HepG2 (cell line): Measurements from ENCODE around the gene FBXO41. TPM values are rescaled to one million over a fixed set of nuclear protein-coding genes. Genes with fewer than 3 reads are reported as not detected.
A peak's percentile ranks its signal among the peaks of the same experiment; 100 is the strongest.

Experiments
- CBX1 ChIP-seq: IDR thresholded peaks from one replicate; pipeline ENCODE4 v1.6.1; 2016; ENCODE audit warnings: antibody characterized with exemption, low read depth
- HOXA7 ChIP-seq: sonication (generic); formaldehyde crosslinking; IDR thresholded peaks from 2 replicates; pipeline ENCODE4 v1.8.1; 2022; ENCODE audit warnings: mild to moderate bottlenecking, missing genetic modification reagents, moderate library complexity
- KMT2A ChIP-seq: sonication (generic); formaldehyde crosslinking; IDR thresholded peaks from 2 replicates; pipeline ENCODE4 v1.4.0; 2020; ENCODE audit warnings: missing genetic modification reagents
- MED13 ChIP-seq: sonication (generic); formaldehyde crosslinking; IDR thresholded peaks from 2 replicates; pipeline ENCODE4 v1.5.0; 2020; ENCODE audit warnings: missing genetic modification reagents
- MTA1 ChIP-seq: sonication (generic); formaldehyde crosslinking; IDR thresholded peaks from 2 replicates; pipeline ENCODE4 v1.4.0; 2020; ENCODE audit warnings: missing genetic modification reagents, mild to moderate bottlenecking, borderline replicate concordance
- SNAI1 ChIP-seq: sonication (generic); formaldehyde crosslinking; IDR thresholded peaks from 2 replicates; pipeline ENCODE4 v1.5.0; 2020; ENCODE audit warnings: mild to moderate bottlenecking, missing genetic modification reagents, borderline replicate concordance
- STAG1 ChIP-seq: sonication (generic); formaldehyde crosslinking; IDR thresholded peaks from 2 replicates; pipeline ENCODE4 v1.4.0; 2020; ENCODE audit warnings: missing genetic modification reagents
- ZNF12 ChIP-seq: sonication (generic); formaldehyde crosslinking; IDR thresholded peaks from 2 replicates; pipeline ENCODE4 v1.5.0; 2020; ENCODE audit warnings: missing genetic modification reagents
- ZNF205 ChIP-seq: IDR thresholded peaks from 2 replicates; pipeline ENCODE4 v1.6.1; 2018; ENCODE audit warnings: missing biosample characterization, missing genetic modification reagents
- ZNF670 ChIP-seq: sonication (generic); formaldehyde crosslinking; IDR thresholded peaks from 2 replicates; pipeline ENCODE4 v1.8.0; 2022; ENCODE audit warnings: mild to moderate bottlenecking, missing genetic modification reagents, borderline replicate concordance
- ZNF678 ChIP-seq: sonication (generic); formaldehyde crosslinking; IDR thresholded peaks from 2 replicates; pipeline ENCODE4 v1.4.0; 2020; ENCODE audit warnings: mild to moderate bottlenecking, missing genetic modification reagents
- ZNF816 ChIP-seq: sonication (generic); formaldehyde crosslinking; IDR thresholded peaks from 2 replicates; pipeline ENCODE4 v1.8.0; 2022; ENCODE audit warnings: missing genetic modification reagents, mild to moderate bottlenecking, borderline replicate concordance
- polyA plus RNA-seq, 8 experiments: library from polyadenylated mRNA; depleted of rRNA in 3 of 8; stranded (reverse) in 7 of 8; unstranded in 1 of 8; fragments of >200 nt; fragmentation: Illumina TruSeq in 4 of 8; extraction: Trizol in 4 of 8; gene quantifications; 2 replicates each; pipeline versions ENCODE4 v1.2.1 to v1.2.3, GENCODE V29; 2011 to 2016; ENCODE audit warnings: low read depth in 4 of 8, missing spikeins in 1 of 8, mixed read lengths in 1 of 8; ENCODE audit not compliant: insufficient read depth in 1 of 8
- total RNA-seq, 5 experiments: library from RNA; depleted of rRNA; stranded (reverse); fragments of >200 nt; fragmentation: Illumina TruSeq; extraction: Trizol; gene quantifications; 2 replicates each; pipeline ENCODE4 v1.2.3, GENCODE V29; 2016; ENCODE audit warnings: low read depth in 1 of 5
- TF ChIP-seq, protein P1 (sequence below): sonication (generic); formaldehyde crosslinking; IDR thresholded peaks from 2 replicates; pipeline ENCODE4 v1.4.0; 2020; ENCODE audit warnings: missing genetic modification reagents, borderline replicate concordance
- TF ChIP-seq, protein P2 (sequence below): sonication (generic); formaldehyde crosslinking; IDR thresholded peaks from 2 replicates; pipeline ENCODE4 v1.8.1; 2022; ENCODE audit warnings: mild to moderate bottlenecking, missing genetic modification reagents
- TF ChIP-seq, protein P3 (sequence below): fragments of 450-650 bp; IDR thresholded peaks from 2 replicates; pipeline ENCODE4 v1.6.1; 2016
- TF ChIP-seq, protein P4 (sequence below): sonication (generic); formaldehyde crosslinking; IDR thresholded peaks from 2 replicates; pipeline ENCODE4 v1.5.1; 2020; ENCODE audit warnings: mild to moderate bottlenecking, missing genetic modification reagents, borderline replicate concordance
- TF ChIP-seq, protein P5 (sequence below): sonication (generic); formaldehyde crosslinking; IDR thresholded peaks from 2 replicates; pipeline ENCODE4 v1.5.1; 2020; ENCODE audit warnings: missing genetic modification reagents, mild to moderate bottlenecking, borderline replicate concordance

Gene FBXO41
- total and polyA plus RNA-seq, 2 of the 13 experiments (the other 11 are each of a cell fraction or from before 2014, with no cell fraction given), result 4.2 to 10.3 TPM

DNA sequence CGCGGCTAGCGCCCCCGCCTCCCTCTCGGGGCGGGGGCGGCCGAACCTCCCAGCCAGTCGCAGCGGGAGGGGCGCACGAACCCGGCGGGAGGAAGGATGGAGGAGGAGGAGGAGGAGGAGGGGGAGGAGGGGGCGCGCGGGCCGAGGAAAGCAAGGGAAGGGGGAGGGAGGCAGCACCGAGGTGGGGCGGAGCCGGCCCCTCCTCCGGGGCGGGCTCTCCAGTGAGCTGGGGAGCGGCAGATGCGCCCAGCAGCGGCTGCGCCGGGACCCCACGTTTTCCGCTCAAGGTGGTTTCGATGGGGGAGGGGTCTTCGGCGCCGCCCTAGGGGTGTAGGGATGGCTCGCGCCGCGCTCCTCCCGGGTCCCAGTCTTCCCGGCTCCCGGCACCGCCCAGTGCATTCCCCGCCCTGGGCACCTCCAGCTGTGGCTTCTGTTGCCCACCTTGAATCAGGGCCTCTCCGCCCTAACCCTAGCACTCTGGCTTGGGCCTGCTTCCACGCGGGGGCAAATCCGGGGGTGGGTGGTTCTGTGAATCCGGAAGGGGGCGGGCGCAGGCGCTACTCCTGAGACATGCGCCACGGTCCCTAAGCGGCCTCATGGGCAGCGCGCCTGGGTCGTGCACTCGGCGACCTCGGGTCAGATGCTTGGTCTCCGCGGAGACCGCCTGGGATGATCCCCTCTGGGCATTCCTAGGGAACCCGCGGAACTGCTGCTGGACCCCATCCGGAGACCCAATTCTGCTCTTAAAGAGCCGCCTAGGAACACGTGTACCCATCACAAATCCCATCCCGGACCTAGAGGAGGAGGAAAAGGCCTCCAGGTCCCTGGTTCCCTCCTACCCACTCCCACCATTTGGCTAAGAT, at the start of gene FBXO41 (continued):
- TF ChIP-seq, protein P1, sequence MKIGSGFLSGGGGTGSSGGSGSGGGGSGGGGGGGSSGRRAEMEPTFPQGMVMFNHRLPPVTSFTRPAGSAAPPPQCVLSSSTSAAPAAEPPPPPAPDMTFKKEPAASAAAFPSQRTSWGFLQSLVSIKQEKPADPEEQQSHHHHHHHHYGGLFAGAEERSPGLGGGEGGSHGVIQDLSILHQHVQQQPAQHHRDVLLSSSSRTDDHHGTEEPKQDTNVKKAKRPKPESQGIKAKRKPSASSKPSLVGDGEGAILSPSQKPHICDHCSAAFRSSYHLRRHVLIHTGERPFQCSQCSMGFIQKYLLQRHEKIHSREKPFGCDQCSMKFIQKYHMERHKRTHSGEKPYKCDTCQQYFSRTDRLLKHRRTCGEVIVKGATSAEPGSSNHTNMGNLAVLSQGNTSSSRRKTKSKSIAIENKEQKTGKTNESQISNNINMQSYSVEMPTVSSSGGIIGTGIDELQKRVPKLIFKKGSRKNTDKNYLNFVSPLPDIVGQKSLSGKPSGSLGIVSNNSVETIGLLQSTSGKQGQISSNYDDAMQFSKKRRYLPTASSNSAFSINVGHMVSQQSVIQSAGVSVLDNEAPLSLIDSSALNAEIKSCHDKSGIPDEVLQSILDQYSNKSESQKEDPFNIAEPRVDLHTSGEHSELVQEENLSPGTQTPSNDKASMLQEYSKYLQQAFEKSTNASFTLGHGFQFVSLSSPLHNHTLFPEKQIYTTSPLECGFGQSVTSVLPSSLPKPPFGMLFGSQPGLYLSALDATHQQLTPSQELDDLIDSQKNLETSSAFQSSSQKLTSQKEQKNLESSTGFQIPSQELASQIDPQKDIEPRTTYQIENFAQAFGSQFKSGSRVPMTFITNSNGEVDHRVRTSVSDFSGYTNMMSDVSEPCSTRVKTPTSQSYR, result peak; percentile 59; the same call in 1 of the 2 replicates
- TF ChIP-seq STAG1 (CRISPR knock-in tag) (no peak), MED13 (CRISPR knock-in tag) (no peak), ZNF670 (CRISPR knock-in tag) (peak; percentile 51; the same call in 1 of the 2 replicates), KMT2A (CRISPR knock-in tag) (peak; percentile 42; the same call in 1 of the 2 replicates), ZNF12 (CRISPR knock-in tag) (no peak), HOXA7 (CRISPR knock-in tag) (no peak), ZNF678 (CRISPR knock-in tag) (0 out of 2 replicates have a peak, but pooled peaks have one; percentile 80), SNAI1 (CRISPR knock-in tag) (peak; percentile 83), ZNF816 (CRISPR knock-in tag) (peak; percentile 85; the same call in 1 of the 2 replicates), ZNF205 (CRISPR knock-in tag) (no peak), CBX1 (peak; percentile 48), MTA1 (peak; percentile 84)
- TF ChIP-seq, protein P2, sequence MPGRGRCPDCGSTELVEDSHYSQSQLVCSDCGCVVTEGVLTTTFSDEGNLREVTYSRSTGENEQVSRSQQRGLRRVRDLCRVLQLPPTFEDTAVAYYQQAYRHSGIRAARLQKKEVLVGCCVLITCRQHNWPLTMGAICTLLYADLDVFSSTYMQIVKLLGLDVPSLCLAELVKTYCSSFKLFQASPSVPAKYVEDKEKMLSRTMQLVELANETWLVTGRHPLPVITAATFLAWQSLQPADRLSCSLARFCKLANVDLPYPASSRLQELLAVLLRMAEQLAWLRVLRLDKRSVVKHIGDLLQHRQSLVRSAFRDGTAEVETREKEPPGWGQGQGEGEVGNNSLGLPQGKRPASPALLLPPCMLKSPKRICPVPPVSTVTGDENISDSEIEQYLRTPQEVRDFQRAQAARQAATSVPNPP (CRISPR knock-in tag), result no peak
- TF ChIP-seq, protein P3, sequence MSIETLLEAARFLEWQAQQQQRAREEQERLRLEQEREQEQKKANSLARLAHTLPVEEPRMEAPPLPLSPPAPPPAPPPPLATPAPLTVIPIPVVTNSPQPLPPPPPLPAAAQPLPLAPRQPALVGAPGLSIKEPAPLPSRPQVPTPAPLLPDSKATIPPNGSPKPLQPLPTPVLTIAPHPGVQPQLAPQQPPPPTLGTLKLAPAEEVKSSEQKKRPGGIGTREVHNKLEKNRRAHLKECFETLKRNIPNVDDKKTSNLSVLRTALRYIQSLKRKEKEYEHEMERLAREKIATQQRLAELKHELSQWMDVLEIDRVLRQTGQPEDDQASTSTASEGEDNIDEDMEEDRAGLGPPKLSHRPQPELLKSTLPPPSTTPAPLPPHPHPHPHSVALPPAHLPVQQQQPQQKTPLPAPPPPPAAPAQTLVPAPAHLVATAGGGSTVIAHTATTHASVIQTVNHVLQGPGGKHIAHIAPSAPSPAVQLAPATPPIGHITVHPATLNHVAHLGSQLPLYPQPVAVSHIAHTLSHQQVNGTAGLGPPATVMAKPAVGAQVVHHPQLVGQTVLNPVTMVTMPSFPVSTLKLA, result no peak
- TF ChIP-seq, protein P4, sequence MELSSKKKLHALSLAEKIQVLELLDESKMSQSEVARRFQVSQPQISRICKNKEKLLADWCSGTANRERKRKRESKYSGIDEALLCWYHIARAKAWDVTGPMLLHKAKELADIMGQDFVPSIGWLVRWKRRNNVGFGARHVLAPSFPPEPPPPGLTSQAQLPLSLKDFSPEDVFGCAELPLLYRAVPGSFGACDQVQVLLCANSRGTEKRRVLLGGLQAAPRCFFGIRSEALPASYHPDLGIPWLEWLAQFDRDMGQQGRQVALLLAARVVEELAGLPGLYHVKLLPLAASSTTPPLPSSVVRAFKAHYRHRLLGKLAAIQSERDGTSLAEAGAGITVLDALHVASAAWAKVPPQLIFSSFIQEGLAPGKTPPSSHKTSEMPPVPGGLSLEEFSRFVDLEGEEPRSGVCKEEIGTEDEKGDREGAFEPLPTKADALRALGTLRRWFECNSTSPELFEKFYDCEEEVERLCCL (CRISPR knock-in tag), result no peak
- TF ChIP-seq, protein P5, sequence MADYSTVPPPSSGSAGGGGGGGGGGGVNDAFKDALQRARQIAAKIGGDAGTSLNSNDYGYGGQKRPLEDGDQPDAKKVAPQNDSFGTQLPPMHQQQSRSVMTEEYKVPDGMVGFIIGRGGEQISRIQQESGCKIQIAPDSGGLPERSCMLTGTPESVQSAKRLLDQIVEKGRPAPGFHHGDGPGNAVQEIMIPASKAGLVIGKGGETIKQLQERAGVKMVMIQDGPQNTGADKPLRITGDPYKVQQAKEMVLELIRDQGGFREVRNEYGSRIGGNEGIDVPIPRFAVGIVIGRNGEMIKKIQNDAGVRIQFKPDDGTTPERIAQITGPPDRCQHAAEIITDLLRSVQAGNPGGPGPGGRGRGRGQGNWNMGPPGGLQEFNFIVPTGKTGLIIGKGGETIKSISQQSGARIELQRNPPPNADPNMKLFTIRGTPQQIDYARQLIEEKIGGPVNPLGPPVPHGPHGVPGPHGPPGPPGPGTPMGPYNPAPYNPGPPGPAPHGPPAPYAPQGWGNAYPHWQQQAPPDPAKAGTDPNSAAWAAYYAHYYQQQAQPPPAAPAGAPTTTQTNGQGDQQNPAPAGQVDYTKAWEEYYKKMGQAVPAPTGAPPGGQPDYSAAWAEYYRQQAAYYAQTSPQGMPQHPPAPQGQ, result no peak
